HUES6 (cell line): ENCODE measurements around the gene LEUTX.

Experiments used
- H3K27ac ChIP-seq: 2 replicates; pipeline ENCODE4 v1.7.0; 2013; ENCODE audit warnings: low read depth, mild to moderate bottlenecking, low read length, inconsistent platforms
- H3K27me3 ChIP-seq: 2 replicates; pipeline ENCODE4 v1.6.1; 2013; ENCODE audit warnings: low read length; ENCODE audit not compliant: control insufficient read depth, insufficient read depth
- H3K36me3 ChIP-seq: 2 replicates; pipeline ENCODE4 v1.6.1; 2013; ENCODE audit warnings: low read length; ENCODE audit not compliant: control insufficient read depth, insufficient read depth
- H3K4me1 ChIP-seq: 2 replicates; pipeline ENCODE4 v1.6.1; 2013; ENCODE audit warnings: low read length; ENCODE audit not compliant: control insufficient read depth, insufficient read depth
- H3K4me3 ChIP-seq: 2 replicates; pipeline ENCODE4 v1.5.1; 2013; ENCODE audit warnings: low read depth, low read length
- H3K9ac ChIP-seq: one replicate; pipeline ENCODE4 v1.6.1; 2013; ENCODE audit warnings: mild to moderate bottlenecking, low read length
- H3K9me3 ChIP-seq: 2 replicates; pipeline ENCODE4 v1.6.1; 2013; ENCODE audit warnings: low read depth, low read length; ENCODE audit not compliant: control insufficient read depth, insufficient read depth

The LEUTX gene

GRCh38 chr19:39778763-39779162, at the start of gene LEUTX:
TSS of gene LEUTX (plus strand) at chr19:39778854. CDS start at chr19:39778921, 67 bp downstream.
- H3K4me1 ChIP-seq, result no peaks in the 10 kb centered on the region
- H3K27me3 ChIP-seq, result 0 out of 2 replicates have a peak, but pooled peaks cover 2% of the 10 kb centered on the region
- no peak within 1 kb of the TSS for H3K27ac ChIP-seq
- no peaks in the 10 kb centered on the region for H3K36me3 ChIP-seq
- no peaks in the 10 kb centered on the region for H3K9me3 ChIP-seq
- H3K9ac ChIP-seq, result no peak within 1 kb of the TSS
- H3K4me3 ChIP-seq, result no peak within 1 kb of the TSS

- no peak overlapping the region for H3K27ac ChIP-seq
- no peaks in the 10 kb centered on the region for H3K4me1 ChIP-seq
- no peak overlapping the region for H3K4me3 ChIP-seq
- H3K36me3 ChIP-seq, result no peaks in the 10 kb centered on the region
- no peaks in the 10 kb centered on the region for H3K9me3 ChIP-seq
- no peak overlapping the region for H3K9ac ChIP-seq
- H3K27me3 ChIP-seq, result peaks cover 36% of the 10 kb centered on the region
These were observed 49.1 kb upstream of the LEUTX start for GRCh38 chr19:39729594-39729993.

DNA sequence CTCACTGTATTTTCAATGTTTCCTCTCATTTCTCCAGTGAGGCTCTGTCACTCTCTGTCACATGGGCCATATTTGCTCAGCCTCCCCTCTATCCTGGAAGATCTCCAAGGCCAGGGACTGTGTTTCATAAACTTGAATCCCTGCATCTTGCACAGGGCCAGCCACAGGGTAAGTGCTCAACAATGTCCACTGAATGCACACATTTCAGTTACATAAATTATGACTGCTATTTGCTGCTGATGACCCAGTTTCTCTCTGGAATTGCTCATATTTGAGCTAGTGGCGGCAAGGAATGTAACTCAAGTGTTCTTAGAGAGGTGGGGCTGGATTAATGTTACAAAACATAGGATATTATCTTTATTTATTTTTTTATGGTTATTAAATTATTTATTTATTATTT, 47.0 kb upstream of the LEUTX start:
- peaks cover 28% of the 10 kb centered on the region for H3K27me3 ChIP-seq
- H3K4me3 ChIP-seq, result no peak overlapping the region
- H3K4me1 ChIP-seq, result no peaks in the 10 kb centered on the region
- H3K27ac ChIP-seq, result no peak overlapping the region
- H3K9me3 ChIP-seq, result no peaks in the 10 kb centered on the region
- H3K36me3 ChIP-seq, result no peaks in the 10 kb centered on the region
- H3K9ac ChIP-seq, result no peak overlapping the region

DNA sequence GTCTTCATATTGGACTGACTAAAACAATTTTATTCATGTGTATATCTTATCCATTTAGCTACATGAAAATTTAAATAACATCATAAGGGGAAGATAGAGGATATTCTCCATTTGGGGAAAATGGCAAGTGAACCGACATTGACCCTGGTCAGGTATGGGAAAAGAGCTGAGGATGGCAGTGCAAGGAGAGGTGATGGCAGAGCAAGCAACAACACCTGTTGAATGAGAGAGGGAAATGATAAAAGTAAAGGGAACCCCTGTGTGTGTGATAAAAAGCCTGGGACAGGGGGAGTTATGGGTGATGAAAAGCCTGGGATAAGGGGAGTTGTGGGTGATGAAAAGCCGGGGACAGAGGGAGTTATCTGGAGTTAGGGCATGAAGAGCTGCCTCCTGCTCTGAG, 44.8 kb upstream of the LEUTX start:
- Histone ChIP-seq H3K36me3 (no peaks in the 10 kb centered on the region), H3K9me3 (no peaks in the 10 kb centered on the region), H3K27ac (no peak overlapping the region), H3K4me3 (no peak overlapping the region), H3K27me3 (peaks cover 21% of the 10 kb centered on the region), H3K4me1 (no peaks in the 10 kb centered on the region), H3K9ac (no peak overlapping the region)

DNA sequence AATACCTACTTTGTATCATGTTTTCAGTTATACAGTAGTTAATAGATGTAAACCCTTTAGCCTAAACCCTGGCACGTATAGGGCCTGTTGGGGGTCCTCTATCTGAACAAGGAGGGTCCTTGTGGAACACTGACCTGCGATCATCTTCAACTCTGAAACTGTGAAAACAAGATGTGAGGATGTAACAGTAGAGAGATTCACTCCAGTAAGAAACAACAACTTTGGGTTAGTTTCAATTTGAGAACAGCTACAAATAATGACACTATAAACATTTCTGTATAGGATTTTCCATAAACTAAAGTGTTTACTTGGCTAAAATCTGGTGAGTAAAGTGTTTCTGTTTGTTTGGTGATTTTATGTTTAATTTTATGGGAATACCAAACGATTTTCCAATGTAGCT, 43.0 kb upstream of the LEUTX start:
- Histone ChIP-seq H3K4me1 (no peaks in the 10 kb centered on the region), H3K36me3 (no peaks in the 10 kb centered on the region), H3K9ac (no peak overlapping the region), H3K27ac (no peak overlapping the region), H3K4me3 (no peak overlapping the region), H3K27me3 (peaks cover 23% of the 10 kb centered on the region), H3K9me3 (no peaks in the 10 kb centered on the region)

DNA sequence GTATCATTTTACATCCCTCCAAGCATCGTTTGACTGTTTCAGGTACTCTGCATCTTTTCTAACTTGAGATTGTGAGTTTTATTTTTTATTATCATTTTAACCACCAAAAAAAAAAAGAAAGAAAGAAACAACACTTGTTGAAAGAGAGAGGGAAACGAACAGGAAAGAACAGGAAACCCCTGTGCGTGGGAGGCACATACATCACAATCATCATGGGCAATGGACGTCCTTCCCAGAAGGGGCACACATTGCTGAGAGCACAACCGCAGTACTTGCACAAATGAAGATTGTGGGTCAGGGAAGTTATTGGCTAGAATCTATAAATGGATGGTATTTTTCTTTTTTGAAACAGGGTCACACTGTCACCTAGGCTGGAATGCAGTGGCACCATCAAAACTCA, 42.6 kb upstream of the LEUTX start:
- H3K4me1 ChIP-seq, result no peaks in the 10 kb centered on the region

GRCh38 chr19:39737351-39737750, 41.3 kb upstream of the LEUTX start:
- Histone ChIP-seq H3K27me3 (peaks cover 15% of the 10 kb centered on the region), H3K4me3 (no peak overlapping the region), H3K27ac (no peak overlapping the region), H3K36me3 (no peaks in the 10 kb centered on the region), H3K9me3 (no peaks in the 10 kb centered on the region), H3K4me1 (no peaks in the 10 kb centered on the region), H3K9ac (no peak overlapping the region)

More for the DNA sequence above, 42.6 kb upstream of the LEUTX start:
- Histone ChIP-seq H3K9me3 (no peaks in the 10 kb centered on the region), H3K27me3 (peaks cover 21% of the 10 kb centered on the region), H3K4me3 (no peak overlapping the region), H3K27ac (no peak overlapping the region), H3K9ac (no peak overlapping the region), H3K36me3 (no peaks in the 10 kb centered on the region)

GRCh38 chr19:39737891-39738290, 40.8 kb upstream of the LEUTX start, which contains the start of gene CLC:
TSS of gene CLC (minus strand) at chr19:39738029. CDS start at chr19:39737952, 77 bp downstream.
- H3K4me1 ChIP-seq, result no peaks in the 10 kb centered on the region
- no peaks in the 10 kb centered on the region for H3K36me3 ChIP-seq
- no peak within 1 kb of the TSS for H3K27ac ChIP-seq
- H3K9ac ChIP-seq, result no peak within 1 kb of the TSS
- H3K9me3 ChIP-seq, result no peaks in the 10 kb centered on the region
- H3K4me3 ChIP-seq, result no peak within 1 kb of the TSS
- H3K27me3 ChIP-seq, result peaks cover 18% of the 10 kb centered on the region

GRCh38 chr19:39738814-39739213, 39.8 kb upstream of the LEUTX start:
- no peaks in the 10 kb centered on the region for H3K4me1 ChIP-seq
- no peaks in the 10 kb centered on the region for H3K36me3 ChIP-seq
- no peak overlapping the region for H3K9ac ChIP-seq
- no peak overlapping the region for H3K27ac ChIP-seq
- H3K27me3 ChIP-seq, result peaks cover 23% of the 10 kb centered on the region
- H3K4me3 ChIP-seq, result no peak overlapping the region
- H3K9me3 ChIP-seq, result no peaks in the 10 kb centered on the region

- Histone ChIP-seq H3K9me3 (no peaks in the 10 kb centered on the region), H3K4me1 (no peaks in the 10 kb centered on the region), H3K9ac (no peak overlapping the region), H3K27ac (no peak overlapping the region), H3K27me3 (peaks cover 28% of the 10 kb centered on the region), H3K36me3 (no peaks in the 10 kb centered on the region), H3K4me3 (no peak overlapping the region)
These were observed 38.3 kb upstream of the LEUTX start for GRCh38 chr19:39740395-39740794.

DNA sequence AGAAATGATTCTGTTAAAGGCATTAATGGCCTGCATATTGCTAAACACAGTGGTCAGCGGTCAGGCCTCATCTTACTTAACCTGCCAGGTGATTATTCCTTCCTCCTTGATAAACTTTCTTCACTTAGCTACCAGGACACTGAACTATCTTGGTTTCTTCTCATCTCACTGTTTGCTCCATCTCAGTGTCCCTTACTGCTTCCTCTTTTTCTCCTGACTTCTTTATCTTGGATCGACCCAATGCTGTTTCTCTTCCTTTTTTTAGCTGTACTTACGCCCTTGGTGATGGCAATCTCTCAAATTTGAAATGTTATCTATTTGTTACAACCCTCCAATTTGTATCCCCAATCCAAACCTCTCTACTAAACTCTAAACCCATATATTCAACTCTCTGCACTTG, 33.0 kb upstream of the LEUTX start:
- Histone ChIP-seq H3K27me3 (peaks cover 36% of the 10 kb centered on the region), H3K9me3 (no peaks in the 10 kb centered on the region), H3K4me1 (no peaks in the 10 kb centered on the region), H3K9ac (no peak overlapping the region), H3K36me3 (no peaks in the 10 kb centered on the region), H3K27ac (no peak overlapping the region), H3K4me3 (no peak overlapping the region)
